HepG2 (cell line): Measurements from ENCODE around the gene JUND. TPM values are rescaled to one million over a fixed set of nuclear protein-coding genes. Genes with fewer than 3 reads are reported as not detected.

Source experiments
- ADNP ChIP-seq: sonication (generic); formaldehyde crosslinking; IDR thresholded peaks from 2 replicates; pipeline ENCODE4 v1.4.0; 2020; ENCODE audit warnings: missing genetic modification reagents
- ARHGAP35 ChIP-seq: sonication (generic); formaldehyde crosslinking; IDR thresholded peaks from 2 replicates; pipeline ENCODE4 v1.9.0; 2022; ENCODE audit warnings: mild to moderate bottlenecking, inconsistent platforms, moderate library complexity, missing genetic modification reagents, borderline replicate concordance
- BORCS8-MEF2B ChIP-seq: sonication (generic); formaldehyde crosslinking; IDR thresholded peaks from 2 replicates; pipeline ENCODE4 v1.8.0; 2022; ENCODE audit warnings: mild to moderate bottlenecking, missing genetic modification reagents
- EED ChIP-seq: sonication (generic); formaldehyde crosslinking; IDR thresholded peaks from 2 replicates; pipeline ENCODE4 v1.5.0; 2020; ENCODE audit warnings: mild to moderate bottlenecking, missing genetic modification reagents
- FOXK1 ChIP-seq: sonication (generic); formaldehyde crosslinking; IDR thresholded peaks from 2 replicates; pipeline ENCODE4 v1.4.0; 2020; ENCODE audit warnings: low read depth, missing genetic modification reagents, borderline replicate concordance
- KLF12 ChIP-seq: sonication (generic); formaldehyde crosslinking; IDR thresholded peaks from 2 replicates; pipeline ENCODE4 v1.4.0; 2020; ENCODE audit warnings: missing genetic modification reagents, borderline replicate concordance
- NFIB ChIP-seq: sonication (generic); formaldehyde crosslinking; IDR thresholded peaks from 2 replicates; pipeline ENCODE4 v1.9.0; 2021; ENCODE audit warnings: missing genetic modification reagents, mild to moderate bottlenecking, borderline replicate concordance
- NR2F6 ChIP-seq, 2 experiments: IDR thresholded peaks; 2 replicates each; pipeline ENCODE4 v1.6.1; 2016; ENCODE audit warnings: antibody characterized with exemption in 1 of 2, mild to moderate bottlenecking in 1 of 2
- PHF20 ChIP-seq: sonication (generic); formaldehyde crosslinking; IDR thresholded peaks from 2 replicates; pipeline ENCODE4 v1.5.0; 2020; ENCODE audit warnings: mild to moderate bottlenecking, missing genetic modification reagents
- RAD21 ChIP-seq: fragments of 450-650 bp; formaldehyde crosslinking; IDR thresholded peaks from 2 replicates; pipeline ENCODE4 v1.5.0; 2020; ENCODE audit warnings: mild to moderate bottlenecking
- SKI ChIP-seq: fragments of 450-650 bp; IDR thresholded peaks from one replicate; pipeline ENCODE4 v1.6.1; 2018; ENCODE audit warnings: mild to moderate bottlenecking; ENCODE audit not compliant: partially characterized antibody
- SOX6 ChIP-seq, 2 experiments: fragments of 450-650 bp in 1 of 2; sonication (generic) in 1 of 2; formaldehyde crosslinking in 1 of 2; IDR thresholded peaks; 2 replicates each; pipeline versions ENCODE4 v1.4.0 to v1.6.1; 2017 to 2020; ENCODE audit warnings: antibody characterized with exemption in 1 of 2, mild to moderate bottlenecking in 1 of 2, missing genetic modification reagents in 1 of 2
- SP2 ChIP-seq: sonication (generic); formaldehyde crosslinking; IDR thresholded peaks from 2 replicates; pipeline ENCODE4 v1.5.1; 2020; ENCODE audit warnings: mild to moderate bottlenecking, missing genetic modification reagents
- SPEN ChIP-seq: sonication (generic); formaldehyde crosslinking; IDR thresholded peaks from 2 replicates; pipeline ENCODE4 v1.5.1; 2020; ENCODE audit warnings: low read depth, mild to moderate bottlenecking, missing genetic modification reagents
- ZFP36 ChIP-seq: fragments of 150-350 bp; IDR thresholded peaks from 2 replicates; pipeline ENCODE4 v1.6.1; 2018; ENCODE audit warnings: borderline replicate concordance, low read length, low read depth; ENCODE audit not compliant: partially characterized antibody
- ZNF224 ChIP-seq: sonication (generic); formaldehyde crosslinking; IDR thresholded peaks from 2 replicates; pipeline ENCODE4 v1.5.0; 2020; ENCODE audit warnings: mild to moderate bottlenecking, missing genetic modification reagents
- ZNF235 ChIP-seq: sonication (generic); formaldehyde crosslinking; IDR thresholded peaks from 2 replicates; pipeline ENCODE4 v1.8.1; 2023; ENCODE audit warnings: mild to moderate bottlenecking, missing genetic modification reagents, borderline replicate concordance
- ZNF274 ChIP-seq: sonication (generic); formaldehyde crosslinking; IDR thresholded peaks from 2 replicates; pipeline ENCODE4 v1.5.1; 2020; ENCODE audit warnings: mild to moderate bottlenecking, missing genetic modification reagents
- ZNF326 ChIP-seq: sonication (generic); formaldehyde crosslinking; IDR thresholded peaks from 2 replicates; pipeline ENCODE4 v1.4.0; 2020; ENCODE audit warnings: missing genetic modification reagents, borderline replicate concordance
- ZNF790 ChIP-seq: sonication (generic); formaldehyde crosslinking; IDR thresholded peaks from 2 replicates; pipeline ENCODE4 v1.8.0; 2022; ENCODE audit warnings: missing genetic modification reagents, mild to moderate bottlenecking, borderline replicate concordance
- ZNF792 ChIP-seq: IDR thresholded peaks from 2 replicates; pipeline ENCODE4 v1.6.1; 2016
- ZNF891 ChIP-seq: sonication (generic); formaldehyde crosslinking; IDR thresholded peaks from 2 replicates; pipeline ENCODE4 v1.5.0; 2020; ENCODE audit warnings: mild to moderate bottlenecking, missing genetic modification reagents
- polyA plus RNA-seq, 8 experiments: library from polyadenylated mRNA; depleted of rRNA in 3 of 8; stranded (reverse) in 7 of 8; unstranded in 1 of 8; fragments of >200 nt; fragmentation: Illumina TruSeq in 4 of 8; extraction: Trizol in 4 of 8; gene quantifications; 2 replicates each; pipeline versions ENCODE4 v1.2.1 to v1.2.3, GENCODE V29; 2011 to 2016; ENCODE audit warnings: low read depth in 4 of 8, missing spikeins in 1 of 8, mixed read lengths in 1 of 8; ENCODE audit not compliant: insufficient read depth in 1 of 8
- total RNA-seq, 5 experiments: library from RNA; depleted of rRNA; stranded (reverse); fragments of >200 nt; fragmentation: Illumina TruSeq; extraction: Trizol; gene quantifications; 2 replicates each; pipeline ENCODE4 v1.2.3, GENCODE V29; 2016; ENCODE audit warnings: low read depth in 1 of 5
- TF ChIP-seq, protein P1 (sequence below), 2 experiments: fragments of 450-650 bp in 1 of 2; sonication (generic) in 1 of 2; formaldehyde crosslinking; IDR thresholded peaks; 2 replicates each; pipeline versions ENCODE4 v1.5.0 to v1.8.0; 2020 to 2022; ENCODE audit warnings: mild to moderate bottlenecking in 1 of 2, missing genetic modification reagents in 1 of 2
- TF ChIP-seq, protein P2 (sequence below): sonication (generic); formaldehyde crosslinking; IDR thresholded peaks from 2 replicates; pipeline ENCODE4 v1.8.0; 2022; ENCODE audit warnings: mild to moderate bottlenecking, missing genetic modification reagents
- TF ChIP-seq, protein P3 (sequence below): sonication (generic); formaldehyde crosslinking; IDR thresholded peaks from 2 replicates; pipeline ENCODE4 v1.4.0; 2020; ENCODE audit warnings: missing genetic modification reagents
- TF ChIP-seq, protein P4 (sequence below): IDR thresholded peaks from 2 replicates; pipeline ENCODE4 v1.6.1; 2018; ENCODE audit warnings: missing genetic modification reagents, mild to moderate bottlenecking, missing compliant biosample characterization

JUND gene
- total and polyA plus RNA-seq, 2 of the 13 experiments (the other 11 are each of a cell fraction or from before 2014, with no cell fraction given): 41.2 to 59.8 TPM

DNA sequence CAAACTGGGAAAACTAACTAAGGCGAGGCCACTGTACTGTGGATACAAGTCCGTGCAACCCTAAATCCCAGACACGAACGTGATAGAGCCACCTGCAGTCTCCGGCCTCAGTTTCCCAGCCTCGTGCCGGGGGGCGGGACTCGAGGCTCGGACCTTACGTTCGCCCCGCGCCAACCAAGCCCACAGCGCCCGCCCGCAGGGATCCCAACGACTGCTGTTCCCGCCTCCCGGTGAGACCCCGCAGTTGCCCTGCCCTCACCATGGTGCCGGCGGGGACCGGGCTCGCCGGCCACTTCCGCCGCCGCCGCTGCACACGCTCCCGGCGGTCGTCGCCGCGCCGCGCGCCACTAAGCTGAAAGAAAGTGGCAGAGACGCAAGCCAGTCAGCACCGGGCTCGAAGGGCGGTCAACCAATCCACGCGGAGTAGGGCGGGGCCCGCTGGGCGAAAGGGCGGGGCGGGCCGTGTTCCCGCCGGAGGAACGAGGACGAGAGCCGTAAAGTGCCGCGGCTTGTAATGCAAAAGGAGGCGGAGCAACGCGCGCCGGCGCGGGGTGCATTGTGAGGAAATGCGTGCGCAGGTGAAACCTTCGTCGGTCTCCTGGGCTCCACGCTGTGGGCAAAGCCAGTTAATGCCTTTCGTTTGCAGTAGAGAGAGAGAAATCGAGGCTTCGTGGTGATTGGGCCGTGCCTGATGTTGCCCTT lies 41.5 kb upstream of the JUND start, which contains the start of gene LSM4 (continued):
- TF ChIP-seq NFIB (CRISPR knock-in tag) (no peak), NR2F6 (IDR thresholded peaks at IDR 0.05) (no peak), NR2F6 (CRISPR knock-in tag; IDR thresholded peaks at IDR 0.05) (peak; percentile 37; the same call in 1 of the 2 replicates), EED (CRISPR knock-in tag) (no peak), ZNF326 (CRISPR knock-in tag) (no peak), RAD21 (CRISPR knock-in tag) (peak; percentile 51), ZNF235 (CRISPR knock-in tag) (0 out of 2 replicates have a peak, but pooled peaks have one; percentile 21), KLF12 (CRISPR knock-in tag) (peak; percentile 38), ZNF224 (CRISPR knock-in tag) (0 out of 2 replicates have a peak, but pooled peaks have one; percentile 56), ARHGAP35 (peak; percentile 91), BORCS8-MEF2B (CRISPR knock-in tag) (peak; percentile 73), ZNF790 (CRISPR knock-in tag) (peak; percentile 71; the same call in 1 of the 2 replicates), ADNP (CRISPR knock-in tag) (no peak), ZNF274 (CRISPR knock-in tag) (peak; percentile 42; the same call in 1 of the 2 replicates), SPEN (CRISPR knock-in tag) (peak; percentile 92), ZNF891 (peak; percentile 97), ZNF792 (CRISPR knock-in tag) (peak; percentile 88), SP2 (CRISPR knock-in tag) (peak; percentile 97), SKI (peak; percentile 58), FOXK1 (peak; percentile 59; the same call in 1 of the 2 replicates), ZFP36 (no peak), SOX6 (IDR thresholded peaks at IDR 0.05) (no peak), SOX6 (CRISPR knock-in tag; IDR thresholded peaks at IDR 0.05) (no peak; the same call in 1 of the 2 replicates), PHF20 (CRISPR knock-in tag) (peak; percentile 61; the same call in 1 of the 2 replicates)
- TF ChIP-seq, protein P1, sequence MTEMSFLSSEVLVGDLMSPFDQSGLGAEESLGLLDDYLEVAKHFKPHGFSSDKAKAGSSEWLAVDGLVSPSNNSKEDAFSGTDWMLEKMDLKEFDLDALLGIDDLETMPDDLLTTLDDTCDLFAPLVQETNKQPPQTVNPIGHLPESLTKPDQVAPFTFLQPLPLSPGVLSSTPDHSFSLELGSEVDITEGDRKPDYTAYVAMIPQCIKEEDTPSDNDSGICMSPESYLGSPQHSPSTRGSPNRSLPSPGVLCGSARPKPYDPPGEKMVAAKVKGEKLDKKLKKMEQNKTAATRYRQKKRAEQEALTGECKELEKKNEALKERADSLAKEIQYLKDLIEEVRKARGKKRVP (CRISPR knock-in tag; IDR thresholded peaks at IDR 0.05): peak in 1 of 2 experiments; percentile 51; a peak in 2 of 4 replicates
- TF ChIP-seq, protein P2, sequence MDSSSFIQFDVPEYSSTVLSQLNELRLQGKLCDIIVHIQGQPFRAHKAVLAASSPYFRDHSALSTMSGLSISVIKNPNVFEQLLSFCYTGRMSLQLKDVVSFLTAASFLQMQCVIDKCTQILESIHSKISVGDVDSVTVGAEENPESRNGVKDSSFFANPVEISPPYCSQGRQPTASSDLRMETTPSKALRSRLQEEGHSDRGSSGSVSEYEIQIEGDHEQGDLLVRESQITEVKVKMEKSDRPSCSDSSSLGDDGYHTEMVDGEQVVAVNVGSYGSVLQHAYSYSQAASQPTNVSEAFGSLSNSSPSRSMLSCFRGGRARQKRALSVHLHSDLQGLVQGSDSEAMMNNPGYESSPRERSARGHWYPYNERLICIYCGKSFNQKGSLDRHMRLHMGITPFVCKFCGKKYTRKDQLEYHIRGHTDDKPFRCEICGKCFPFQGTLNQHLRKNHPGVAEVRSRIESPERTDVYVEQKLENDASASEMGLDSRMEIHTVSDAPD (CRISPR knock-in tag): no peak; the same call in 1 of the 2 replicates
- TF ChIP-seq, protein P3, sequence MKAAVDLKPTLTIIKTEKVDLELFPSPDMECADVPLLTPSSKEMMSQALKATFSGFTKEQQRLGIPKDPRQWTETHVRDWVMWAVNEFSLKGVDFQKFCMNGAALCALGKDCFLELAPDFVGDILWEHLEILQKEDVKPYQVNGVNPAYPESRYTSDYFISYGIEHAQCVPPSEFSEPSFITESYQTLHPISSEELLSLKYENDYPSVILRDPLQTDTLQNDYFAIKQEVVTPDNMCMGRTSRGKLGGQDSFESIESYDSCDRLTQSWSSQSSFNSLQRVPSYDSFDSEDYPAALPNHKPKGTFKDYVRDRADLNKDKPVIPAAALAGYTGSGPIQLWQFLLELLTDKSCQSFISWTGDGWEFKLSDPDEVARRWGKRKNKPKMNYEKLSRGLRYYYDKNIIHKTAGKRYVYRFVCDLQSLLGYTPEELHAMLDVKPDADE (CRISPR knock-in tag): peak; percentile 84; the same call in 1 of the 2 replicates
- TF ChIP-seq, protein P4, sequence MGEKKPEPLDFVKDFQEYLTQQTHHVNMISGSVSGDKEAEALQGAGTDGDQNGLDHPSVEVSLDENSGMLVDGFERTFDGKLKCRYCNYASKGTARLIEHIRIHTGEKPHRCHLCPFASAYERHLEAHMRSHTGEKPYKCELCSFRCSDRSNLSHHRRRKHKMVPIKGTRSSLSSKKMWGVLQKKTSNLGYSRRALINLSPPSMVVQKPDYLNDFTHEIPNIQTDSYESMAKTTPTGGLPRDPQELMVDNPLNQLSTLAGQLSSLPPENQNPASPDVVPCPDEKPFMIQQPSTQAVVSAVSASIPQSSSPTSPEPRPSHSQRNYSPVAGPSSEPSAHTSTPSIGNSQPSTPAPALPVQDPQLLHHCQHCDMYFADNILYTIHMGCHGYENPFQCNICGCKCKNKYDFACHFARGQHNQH (CRISPR knock-in tag): peak; percentile 62; the same call in 1 of the 2 replicates
